ENCODE results near the gene IQGAP2.

DNA sequence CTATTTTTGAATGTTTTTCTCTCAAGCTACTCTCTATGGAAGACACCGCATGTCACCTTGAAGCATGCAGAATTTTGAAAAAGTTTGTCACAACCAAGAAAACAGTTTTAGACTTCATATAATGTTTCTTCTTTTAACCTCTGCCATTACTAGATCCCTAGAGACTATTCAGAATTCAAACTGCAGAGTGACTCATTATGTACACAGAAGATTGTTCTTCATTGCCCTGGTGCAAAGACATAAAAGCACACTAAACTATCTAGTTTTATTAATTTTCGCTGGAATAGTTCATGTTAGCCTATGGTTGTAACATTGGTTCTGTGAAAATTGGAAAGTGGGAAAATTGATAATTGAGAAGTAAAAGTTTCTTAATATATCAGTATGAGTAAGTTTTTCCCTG lies 201.8 kb downstream of the IQGAP2 start:
- TF ChIP-seq, protein P1, sequence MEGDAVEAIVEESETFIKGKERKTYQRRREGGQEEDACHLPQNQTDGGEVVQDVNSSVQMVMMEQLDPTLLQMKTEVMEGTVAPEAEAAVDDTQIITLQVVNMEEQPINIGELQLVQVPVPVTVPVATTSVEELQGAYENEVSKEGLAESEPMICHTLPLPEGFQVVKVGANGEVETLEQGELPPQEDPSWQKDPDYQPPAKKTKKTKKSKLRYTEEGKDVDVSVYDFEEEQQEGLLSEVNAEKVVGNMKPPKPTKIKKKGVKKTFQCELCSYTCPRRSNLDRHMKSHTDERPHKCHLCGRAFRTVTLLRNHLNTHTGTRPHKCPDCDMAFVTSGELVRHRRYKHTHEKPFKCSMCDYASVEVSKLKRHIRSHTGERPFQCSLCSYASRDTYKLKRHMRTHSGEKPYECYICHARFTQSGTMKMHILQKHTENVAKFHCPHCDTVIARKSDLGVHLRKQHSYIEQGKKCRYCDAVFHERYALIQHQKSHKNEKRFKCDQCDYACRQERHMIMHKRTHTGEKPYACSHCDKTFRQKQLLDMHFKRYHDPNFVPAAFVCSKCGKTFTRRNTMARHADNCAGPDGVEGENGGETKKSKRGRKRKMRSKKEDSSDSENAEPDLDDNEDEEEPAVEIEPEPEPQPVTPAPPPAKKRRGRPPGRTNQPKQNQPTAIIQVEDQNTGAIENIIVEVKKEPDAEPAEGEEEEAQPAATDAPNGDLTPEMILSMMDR (IDR thresholded peaks at IDR 0.05), result no peak
- TF ChIP-seq POLR2A (IDR thresholded peaks at IDR 0.05) (no peak), EP300 (IDR thresholded peaks at IDR 0.05) (no peak), POLR2AphosphoS5 (IDR thresholded peaks at IDR 0.05) (no peak)
